HG03025 (cell line): ENCODE data around the gene CRACDL.

Source experiments
- ATAC-seq: cut with Tn5 transposase; IDR thresholded peaks from one replicate; pipeline ENCODE4 v1.9.1; 2021; ENCODE audit warnings: mild to moderate bottlenecking, moderate library complexity; ENCODE audit not compliant: unreplicated experiment, low FRiP score

CRACDL gene

GRCh38 chr2:98935777-98936352 is at the start of gene CRACDL:
Gene CRACDL (minus strand): TSS chr2:98936225. CDS start chr2:98846800, 89,425 bp downstream.
- ATAC-seq = no peak

GRCh38 chr2:98975611-98976010 is 39.6 kb upstream of the CRACDL start:
- no peak for ATAC-seq

- ATAC-seq = no peak
Observed at GRCh38 chr2:98972582-98973167, 36.6 kb upstream of the CRACDL start.

- ATAC-seq = no peak
Observed at GRCh38 chr2:98959810-98960507, 23.9 kb upstream of the CRACDL start.

GRCh38 chr2:98952966-98953365 is 16.9 kb upstream of the CRACDL start:
- ATAC-seq = no peak

- no peak for ATAC-seq
Observed at GRCh38 chr2:98948956-98949739, 13.1 kb upstream of the CRACDL start.

- no peak for ATAC-seq
Observed at GRCh38 chr2:98947554-98947953, 11.5 kb upstream of the CRACDL start.

GRCh38 chr2:98946855-98947254 is 10.8 kb upstream of the CRACDL start:
- no peak for ATAC-seq

GRCh38 chr2:98944775-98945174 is 8.8 kb upstream of the CRACDL start:
- ATAC-seq = no peak

- no peak for ATAC-seq
Observed at GRCh38 chr2:98940102-98940501, 4.1 kb upstream of the CRACDL start.

- ATAC-seq = no peak
Observed at GRCh38 chr2:98937906-98938305, 1.9 kb upstream of the CRACDL start.

- no peak for ATAC-seq
Observed at GRCh38 chr2:98936353-98937351, 627 bp upstream of the CRACDL start.

- ATAC-seq = no peak
Observed at GRCh38 chr2:98935111-98935770, 784 bp downstream of the CRACDL start.

- no peak for ATAC-seq
Observed at GRCh38 chr2:98932778-98933343, 3.2 kb downstream of the CRACDL start.

GRCh38 chr2:98932164-98932563 is 3.9 kb downstream of the CRACDL start:
- no peak for ATAC-seq

- no peak for ATAC-seq
Observed at GRCh38 chr2:98931596-98931995, 4.4 kb downstream of the CRACDL start.

- ATAC-seq = no peak
Observed at GRCh38 chr2:98929920-98930319, 6.1 kb downstream of the CRACDL start.

GRCh38 chr2:98928242-98928641 is 7.8 kb downstream of the CRACDL start:
- ATAC-seq = no peak

- ATAC-seq = no peak
Observed at GRCh38 chr2:98927027-98927426, 9.0 kb downstream of the CRACDL start.
